ENCODE measurements around the gene GHR.

- TF ChIP-seq ZFP30 (CRISPR knock-in tag; IDR thresholded peaks at IDR 0.05) (no peak), PPARA (CRISPR knock-in tag; IDR thresholded peaks at IDR 0.05; ENCODE audit: borderline replicate concordance) (no peak), ARNTL (CRISPR knock-in tag; IDR thresholded peaks at IDR 0.05; ENCODE audit: borderline replicate concordance, low read depth) (no peak), PATZ1 (CRISPR knock-in tag; IDR thresholded peaks at IDR 0.05; ENCODE audit: borderline replicate concordance) (no peak), ZNF70 (CRISPR knock-in tag; IDR thresholded peaks at IDR 0.05) (no peak)
Observed at GRCh38 chr5:42521406-42521805, 98.2 kb downstream of the GHR start.
